Caco-2 (cell line): ENCODE results near the gene PLCB1. TPM values are rescaled to one million over a fixed set of nuclear protein-coding genes. Genes with fewer than 3 reads are reported as not detected.

Experiments used
- BruUV-seq: library from RNA; stranded (reverse); fragments of 400-500 nt; replicated peaks from 2 replicates; lab custom pipeline; 2021; lab: Mats Ljungman, UMichigan
- CTCF ChIA-PET: fragments of 300-600 bp; sonication (Branson Sonifier 250); formaldehyde crosslinking; loops from one replicate; lab custom pipeline; 2022; ENCODE audit warnings: antibody characterized with exemption; lab: Charles Lee
- POLR2A ChIA-PET: fragments of 300-600 bp; sonication (Branson Sonifier 250); formaldehyde crosslinking; loops from one replicate; lab custom pipeline; 2022; ENCODE audit warnings: antibody characterized with exemption; lab: Charles Lee
- DNase-seq, 2 experiments: peaks; one replicate each; pipeline versions ENCODE4 v3.0.0 to v3.0.0-alpha.2; 2020 to 2022
- H3K27me3 ChIP-seq: replicated peaks from 2 replicates; pipeline ENCODE4 v1.6.0; 2011; ENCODE audit warnings: low read length; ENCODE audit not compliant: control insufficient read depth, insufficient read depth
- H3K36me3 ChIP-seq: 2 replicates; pipeline ENCODE4 v1.5.1; 2011; ENCODE audit warnings: low read length; ENCODE audit not compliant: control insufficient read depth, insufficient read depth
- H3K4me1 ChIP-seq: fragments of 250-450 bp; sonication (Bioruptor Pico); 2 replicates; pipeline ENCODE4 v1.5.1; 2020; ENCODE audit warnings: mild to moderate bottlenecking
- H3K4me3 ChIP-seq: 2 replicates; pipeline ENCODE4 v1.5.1; 2011; ENCODE audit warnings: low read depth, mild to moderate bottlenecking, control low read depth, low read length
- H3K9me3 ChIP-seq: fragments of 250-450 bp; sonication (Bioruptor Pico); 2 replicates; pipeline ENCODE4 v1.5.1; 2020; ENCODE audit warnings: mild to moderate bottlenecking, moderate library complexity
- H3K27ac Mint-ChIP-seq: one replicate; pipeline ENCODE4 v1.8.0; 2022; ENCODE audit warnings: mixed read lengths; ENCODE audit not compliant: unreplicated experiment
- H3K27me3 Mint-ChIP-seq: one replicate; pipeline ENCODE4 v1.8.0; 2022; ENCODE audit warnings: mixed read lengths; ENCODE audit not compliant: insufficient read depth, unreplicated experiment
- H3K36me3 Mint-ChIP-seq: one replicate; pipeline ENCODE4 v1.8.0; 2022; ENCODE audit warnings: mild to moderate bottlenecking, mixed read lengths; ENCODE audit not compliant: insufficient read depth, unreplicated experiment
- H3K4me1 Mint-ChIP-seq: one replicate; pipeline ENCODE4 v1.8.0; 2022; ENCODE audit warnings: low read depth, mixed read lengths; ENCODE audit not compliant: unreplicated experiment
- H3K4me3 Mint-ChIP-seq: one replicate; pipeline ENCODE4 v1.8.0; 2022; ENCODE audit warnings: mild to moderate bottlenecking, moderate library complexity, mixed read lengths; ENCODE audit not compliant: unreplicated experiment
- H3K9me3 Mint-ChIP-seq: one replicate; pipeline ENCODE4 v1.8.0; 2022; ENCODE audit warnings: mixed read lengths; ENCODE audit not compliant: unreplicated experiment
- intact Hi-C: fragments of 100-400 bp; cut with micrococcal nuclease; formaldehyde crosslinking; loops from one replicate; pipeline ENCODE4 v1.10.0; 2022; ENCODE audit not compliant: unreplicated experiment
- total RNA-seq: library from RNA; stranded (reverse); gene quantifications from 2 replicates; pipeline ENCODE4 v1.2.3, GENCODE V29; 2022
- TF ChIP-seq, protein P1 (sequence below), 2 experiments: fragments of 200-600 bp in 1 of 2; IDR thresholded peaks; 1 replicate in 1 of 2; 2 replicates in 1 of 2; pipeline versions ENCODE4 v1.5.1 to v1.8.0; 2011 to 2022; ENCODE audit warnings: antibody characterized with exemption in 1 of 2, control low read depth in 1 of 2, inconsistent platforms in 1 of 2, low read depth in 1 of 2, low read length in 1 of 2, mild to moderate bottlenecking in 1 of 2, moderate library complexity in 1 of 2; ENCODE audit not compliant: insufficient read depth in 1 of 2, severe bottlenecking in 1 of 2, unreplicated experiment in 1 of 2

The PLCB1 gene
- total RNA-seq, 1 experiment from 2014 or later: 105 TPM

DNA sequence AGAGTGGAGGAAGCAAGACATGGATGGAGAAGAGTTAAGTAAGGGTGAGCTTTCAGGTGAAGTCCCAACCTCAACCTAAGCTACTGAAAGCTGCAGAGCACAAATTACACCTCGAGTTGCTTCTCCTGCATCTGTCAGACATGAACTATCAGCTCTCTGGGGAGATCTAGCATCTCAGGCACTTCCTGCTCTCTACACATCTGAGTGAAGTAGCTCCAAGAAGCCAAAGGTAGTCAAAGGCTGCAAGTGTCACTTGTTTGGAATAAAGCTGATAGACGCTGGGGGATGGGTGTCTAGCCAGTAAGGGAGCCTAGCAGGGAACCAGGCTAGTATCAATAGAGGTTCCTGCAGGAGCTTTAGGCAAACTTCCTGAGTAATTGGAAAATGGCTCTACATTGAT lies 228.0 kb downstream of the PLCB1 start:
- H3K27ac Mint-ChIP-seq: no peak overlapping the region
- Histone ChIP-seq H3K4me3 (no peak overlapping the region), H3K9me3 (no peaks in the 10 kb centered on the region), H3K27me3 (no peaks in the 10 kb centered on the region), H3K36me3 (no peaks in the 10 kb centered on the region), H3K4me1 (peaks cover 8% of the 10 kb centered on the region)
- no peaks in the 10 kb centered on the region for H3K27me3 Mint-ChIP-seq
- DNase-seq: no peak
- no peaks in the 10 kb centered on the region for H3K9me3 Mint-ChIP-seq
- H3K4me1 Mint-ChIP-seq: no peaks in the 10 kb centered on the region
- CTCF ChIA-PET: interaction anchor here (0.5 to 1.1 kb wide), 2 partner anchors 56 to 362 kb away, joined by 3 read pairs; no protein-coding TSS in a partner anchor
- TF ChIP-seq, protein P1, sequence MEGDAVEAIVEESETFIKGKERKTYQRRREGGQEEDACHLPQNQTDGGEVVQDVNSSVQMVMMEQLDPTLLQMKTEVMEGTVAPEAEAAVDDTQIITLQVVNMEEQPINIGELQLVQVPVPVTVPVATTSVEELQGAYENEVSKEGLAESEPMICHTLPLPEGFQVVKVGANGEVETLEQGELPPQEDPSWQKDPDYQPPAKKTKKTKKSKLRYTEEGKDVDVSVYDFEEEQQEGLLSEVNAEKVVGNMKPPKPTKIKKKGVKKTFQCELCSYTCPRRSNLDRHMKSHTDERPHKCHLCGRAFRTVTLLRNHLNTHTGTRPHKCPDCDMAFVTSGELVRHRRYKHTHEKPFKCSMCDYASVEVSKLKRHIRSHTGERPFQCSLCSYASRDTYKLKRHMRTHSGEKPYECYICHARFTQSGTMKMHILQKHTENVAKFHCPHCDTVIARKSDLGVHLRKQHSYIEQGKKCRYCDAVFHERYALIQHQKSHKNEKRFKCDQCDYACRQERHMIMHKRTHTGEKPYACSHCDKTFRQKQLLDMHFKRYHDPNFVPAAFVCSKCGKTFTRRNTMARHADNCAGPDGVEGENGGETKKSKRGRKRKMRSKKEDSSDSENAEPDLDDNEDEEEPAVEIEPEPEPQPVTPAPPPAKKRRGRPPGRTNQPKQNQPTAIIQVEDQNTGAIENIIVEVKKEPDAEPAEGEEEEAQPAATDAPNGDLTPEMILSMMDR (IDR thresholded peaks at IDR 0.05; ENCODE audit: insufficient read depth in 1 of 2, low read depth in 1 of 2, low read length in 1 of 2, severe bottlenecking in 1 of 2, unreplicated experiment in 1 of 2): no peak
- no TSS peak for BruUV-seq
- H3K4me3 Mint-ChIP-seq: no peak overlapping the region
- H3K36me3 Mint-ChIP-seq: no peaks in the 10 kb centered on the region
- POLR2A ChIA-PET: no interaction called here
- intact Hi-C loops: no loop called here

DNA sequence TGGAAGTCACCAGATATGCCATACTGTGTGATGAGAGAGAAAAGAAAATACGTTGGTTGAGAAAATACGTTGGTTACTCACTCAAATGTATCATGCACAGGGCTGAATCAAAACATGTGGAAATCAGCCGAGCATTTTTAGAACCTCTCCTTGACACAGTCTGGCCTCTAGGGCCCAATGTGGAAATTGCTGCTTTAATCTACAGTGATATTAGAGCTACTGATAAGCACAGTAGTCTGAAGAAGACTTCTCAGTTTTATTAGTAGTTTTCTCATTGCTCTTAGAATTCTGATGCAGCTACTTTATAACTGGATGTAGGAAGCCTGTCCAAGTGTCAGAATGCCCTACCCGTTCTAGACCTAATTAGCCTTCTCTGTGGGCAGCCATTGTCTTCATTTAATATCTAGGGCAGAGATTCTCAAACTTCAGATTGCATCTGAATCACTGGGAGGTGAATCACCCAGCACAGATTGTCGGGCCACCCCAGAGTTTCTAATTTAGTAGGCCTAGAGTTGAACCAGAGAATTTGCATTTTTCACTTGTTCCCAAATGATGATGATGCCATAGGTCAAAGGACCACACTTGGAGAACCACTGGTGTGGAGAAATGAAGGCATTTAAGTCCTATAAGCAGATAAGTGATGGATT lies 229.1 kb downstream of the PLCB1 start:
- H3K27me3 ChIP-seq: no peaks in the 10 kb centered on the region
- TF ChIP-seq, protein P1 (IDR thresholded peaks at IDR 0.05; ENCODE audit: insufficient read depth in 1 of 2, low read depth in 1 of 2, low read length in 1 of 2, severe bottlenecking in 1 of 2, unreplicated experiment in 1 of 2): no peak
- no peak for DNase-seq

DNA sequence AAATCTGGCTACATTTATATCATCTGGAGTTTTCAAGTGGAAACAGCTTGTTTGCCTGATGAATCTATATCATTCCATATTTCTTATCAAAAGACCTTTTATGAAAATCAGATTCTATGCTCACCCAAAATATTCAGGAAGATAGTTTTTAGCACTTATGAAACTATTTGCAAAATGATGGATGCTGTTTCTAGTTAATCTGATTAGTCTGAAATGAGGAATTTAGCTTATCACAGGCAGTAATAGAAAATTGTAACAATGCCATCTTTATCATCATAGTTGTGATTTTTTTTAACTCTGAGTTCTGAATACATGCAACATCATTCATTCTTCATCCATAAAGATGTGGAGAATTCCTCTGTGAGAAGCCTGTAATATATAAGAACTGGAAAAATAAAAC lies 229.7 kb downstream of the PLCB1 start:
- ChIA-PET POLR2A (no interaction called here), CTCF (no interaction called here)
- no peak overlapping the region for H3K4me3 Mint-ChIP-seq
- no peaks in the 10 kb centered on the region for H3K36me3 Mint-ChIP-seq
- Histone ChIP-seq H3K36me3 (no peaks in the 10 kb centered on the region), H3K9me3 (no peaks in the 10 kb centered on the region), H3K4me1 (peaks cover 15% of the 10 kb centered on the region), H3K27me3 (no peaks in the 10 kb centered on the region), H3K4me3 (no peak overlapping the region)
- H3K4me1 Mint-ChIP-seq: no peaks in the 10 kb centered on the region
- H3K9me3 Mint-ChIP-seq: no peaks in the 10 kb centered on the region
- H3K27ac Mint-ChIP-seq: no peak overlapping the region
- intact Hi-C loops: loop anchor here (1.0 kb wide), 1 partner anchor 228 kb away; no protein-coding TSS in a partner anchor
- DNase-seq: no peak
- no peaks in the 10 kb centered on the region for H3K27me3 Mint-ChIP-seq
- TF ChIP-seq, protein P1 (IDR thresholded peaks at IDR 0.05; ENCODE audit: insufficient read depth in 1 of 2, low read depth in 1 of 2, low read length in 1 of 2, severe bottlenecking in 1 of 2, unreplicated experiment in 1 of 2): no peak
- BruUV-seq: no TSS peak

More for the DNA sequence above, 229.1 kb downstream of the PLCB1 start:
- intact Hi-C loops: loop anchor here (1.0 kb wide), 1 partner anchor 228 kb away; no protein-coding TSS in a partner anchor
- no peaks in the 10 kb centered on the region for H3K36me3 Mint-ChIP-seq
- no peak overlapping the region for H3K27ac Mint-ChIP-seq
- H3K4me1 Mint-ChIP-seq: no peaks in the 10 kb centered on the region
- H3K4me3 Mint-ChIP-seq: no peak overlapping the region
- ChIA-PET CTCF (interaction anchor here (1.1 kb wide), 1 partner anchor 361 kb away, joined by 3 read pairs; no protein-coding TSS in a partner anchor), POLR2A (no interaction called here)
- H3K36me3 ChIP-seq: no peaks in the 10 kb centered on the region
- no peaks in the 10 kb centered on the region for H3K27me3 Mint-ChIP-seq
- peaks cover 13% of the 10 kb centered on the region for H3K4me1 ChIP-seq
- no peak overlapping the region for H3K4me3 ChIP-seq
- no TSS peak for BruUV-seq
- H3K9me3 ChIP-seq: no peaks in the 10 kb centered on the region
- no peaks in the 10 kb centered on the region for H3K9me3 Mint-ChIP-seq
